Stimulated activated naive CD8-positive, alpha-beta T cell treated with anti-CD3 and anti-CD28 coated beads, Interleukin-15, Interleukin-2, amounts not matched to agents 100 ng/mL and 50 ng/mL, for 24 hours (primary cell): ENCODE measurements around the gene OR4F15.

Source experiments
- H3K27ac Mint-ChIP-seq: one replicate; pipeline ENCODE4 v1.8.0; 2021; ENCODE audit warnings: mild to moderate bottlenecking, mixed read lengths
- H3K27me3 Mint-ChIP-seq: one replicate; pipeline ENCODE4 v1.8.0; 2021; ENCODE audit warnings: mixed read lengths
- H3K36me3 Mint-ChIP-seq: one replicate; pipeline ENCODE4 v1.8.0; 2021; ENCODE audit warnings: low read depth, mixed read lengths
- H3K4me1 Mint-ChIP-seq: one replicate; pipeline ENCODE4 v1.8.0; 2021; ENCODE audit warnings: low read depth, mixed read lengths
- H3K4me3 Mint-ChIP-seq: one replicate; pipeline ENCODE4 v1.8.0; 2021; ENCODE audit warnings: mild to moderate bottlenecking, mixed read lengths
- H3K9me3 Mint-ChIP-seq: one replicate; pipeline ENCODE4 v1.8.0; 2021; ENCODE audit warnings: mixed read lengths

Gene OR4F15

DNA sequence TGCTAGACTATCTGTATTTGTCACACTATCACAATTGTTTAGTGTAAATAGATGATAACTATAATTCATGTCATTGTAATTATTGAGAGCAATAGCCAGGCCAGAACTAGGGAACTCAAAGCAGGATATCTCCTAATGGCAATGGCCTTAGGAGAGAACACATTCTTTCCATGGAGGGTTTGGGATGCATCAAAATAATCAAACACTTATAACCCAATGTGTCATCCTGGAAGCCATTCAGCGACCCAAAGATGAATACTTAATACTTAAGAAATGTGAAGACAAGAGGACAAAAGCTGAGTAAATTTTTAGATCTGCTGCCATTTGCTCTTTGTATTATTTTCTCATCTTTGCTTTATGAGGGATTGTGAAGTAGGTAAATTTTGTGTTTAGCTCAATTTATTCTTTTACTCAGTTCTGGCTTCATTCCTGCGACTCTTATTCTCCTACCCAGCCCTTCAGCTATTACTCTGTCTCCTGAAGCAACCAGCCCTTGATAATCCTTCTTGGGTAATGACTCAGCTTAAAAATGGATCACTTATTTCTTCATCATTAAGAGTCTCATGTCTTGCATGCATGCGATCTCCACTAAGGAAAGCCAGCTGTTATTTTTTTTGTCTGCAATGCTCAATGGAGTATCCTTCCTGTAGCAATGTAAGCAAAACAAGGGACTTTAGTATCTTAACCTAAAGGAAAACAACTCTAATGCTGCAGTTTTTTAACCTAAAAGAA lies 2.0 kb downstream of the OR4F15 start:
- Mint-ChIP-seq H3K27me3 (peaks cover 55% of the 10 kb centered on the region), H3K36me3 (no peaks in the 10 kb centered on the region)

GRCh38 chr15:101820781-101821180 lies 8.8 kb downstream of the OR4F15 start:
- Mint-ChIP-seq H3K4me1 (no peaks in the 10 kb centered on the region), H3K27ac (no peak overlapping the region), H3K27me3 (peaks cover 28% of the 10 kb centered on the region), H3K9me3 (peaks cover 4% of the 10 kb centered on the region), H3K4me3 (no peak overlapping the region), H3K36me3 (no peaks in the 10 kb centered on the region)

More for the DNA sequence above, 2.0 kb downstream of the OR4F15 start:
- H3K9me3 Mint-ChIP-seq = no peaks in the 10 kb centered on the region
- no peak overlapping the region for H3K4me3 Mint-ChIP-seq
- H3K4me1 Mint-ChIP-seq = no peaks in the 10 kb centered on the region
- no peak overlapping the region for H3K27ac Mint-ChIP-seq

GRCh38 chr15:101827257-101827656 lies 15.3 kb downstream of the OR4F15 start:
- Mint-ChIP-seq H3K36me3 (no peaks in the 10 kb centered on the region), H3K4me1 (no peaks in the 10 kb centered on the region), H3K27me3 (peaks cover 49% of the 10 kb centered on the region), H3K9me3 (peaks cover 6% of the 10 kb centered on the region), H3K27ac (no peak overlapping the region), H3K4me3 (no peak overlapping the region)

- peaks cover 8% of the 10 kb centered on the region for H3K9me3 Mint-ChIP-seq
- no peaks in the 10 kb centered on the region for H3K4me1 Mint-ChIP-seq
- no peak overlapping the region for H3K27ac Mint-ChIP-seq
- no peaks in the 10 kb centered on the region for H3K36me3 Mint-ChIP-seq
- peaks cover 47% of the 10 kb centered on the region for H3K27me3 Mint-ChIP-seq
- no peak overlapping the region for H3K4me3 Mint-ChIP-seq
These were observed 16.8 kb downstream of the OR4F15 start for GRCh38 chr15:101828774-101829173.

DNA sequence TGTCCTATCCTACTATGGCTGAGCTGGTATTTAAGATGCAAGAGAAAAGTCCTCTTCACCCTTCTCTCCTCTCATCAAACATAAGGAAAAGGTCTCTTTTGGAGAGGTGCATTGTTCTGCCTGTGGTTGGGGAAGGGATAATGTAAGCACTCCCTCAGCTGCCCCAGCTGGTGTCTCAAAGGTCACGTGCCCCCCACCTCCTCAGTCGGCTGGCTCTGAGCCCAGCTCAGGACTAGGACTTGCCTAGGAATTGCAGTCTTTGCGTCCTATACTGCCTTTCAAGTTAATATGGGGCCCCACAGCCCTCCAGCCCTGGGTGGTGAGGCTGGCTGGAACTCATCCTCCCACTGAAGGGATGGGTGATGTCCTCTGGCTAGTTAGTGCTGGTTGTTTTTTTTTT lies 29.7 kb downstream of the OR4F15 start:
- Mint-ChIP-seq H3K9me3 (no peaks in the 10 kb centered on the region), H3K27ac (no peak overlapping the region), H3K27me3 (peaks cover 49% of the 10 kb centered on the region), H3K36me3 (no peaks in the 10 kb centered on the region), H3K4me3 (no peak overlapping the region), H3K4me1 (no peaks in the 10 kb centered on the region)

GRCh38 chr15:101844916-101845315 lies 32.9 kb downstream of the OR4F15 start:
- peaks cover 47% of the 10 kb centered on the region for H3K27me3 Mint-ChIP-seq
- no peaks in the 10 kb centered on the region for H3K9me3 Mint-ChIP-seq
- H3K4me1 Mint-ChIP-seq = no peaks in the 10 kb centered on the region
- no peak overlapping the region for H3K4me3 Mint-ChIP-seq
- H3K36me3 Mint-ChIP-seq = no peaks in the 10 kb centered on the region
- H3K27ac Mint-ChIP-seq = no peak overlapping the region

DNA sequence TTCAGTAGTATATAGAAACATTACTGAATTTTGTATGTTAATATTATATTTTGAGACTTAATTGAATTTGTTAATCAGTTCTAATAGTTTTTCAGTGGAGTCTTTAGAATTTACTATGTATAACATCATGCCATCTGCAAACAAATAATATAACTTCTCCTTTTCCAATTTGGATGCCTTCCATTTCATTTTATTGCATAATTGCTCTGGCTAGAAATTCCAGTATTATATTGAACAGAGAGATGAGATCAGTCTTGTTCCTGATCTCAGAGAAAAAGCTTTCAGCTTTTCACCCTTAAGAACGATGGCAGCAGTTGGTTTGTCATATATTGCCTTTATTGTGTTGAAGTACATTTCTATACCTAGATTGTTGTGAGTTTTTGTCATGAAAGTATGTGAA lies 40.4 kb downstream of the OR4F15 start:
- H3K27me3 Mint-ChIP-seq = peaks cover 45% of the 10 kb centered on the region
- H3K36me3 Mint-ChIP-seq = no peaks in the 10 kb centered on the region
- H3K9me3 Mint-ChIP-seq = no peaks in the 10 kb centered on the region
- no peak overlapping the region for H3K4me3 Mint-ChIP-seq
- H3K27ac Mint-ChIP-seq = no peak overlapping the region
- no peaks in the 10 kb centered on the region for H3K4me1 Mint-ChIP-seq
